MM.1S (cell line): ENCODE results near the gene CHTF8.
"Not testable (repeated sequence)": the region's sequence is repeated elsewhere in the genome, so short reads cannot be mapped to it uniquely, and the experiment has no call there.

Experiments
- DNase-seq: peaks from one replicate; pipeline ENCODE4 v3.0.0-alpha.2; 2015
- H2AFZ ChIP-seq: fragments of 300-600 bp; sonication (generic); 2 replicates; pipeline ENCODE4 v1.6.0; 2016; ENCODE audit warnings: antibody characterized with exemption, low read length
- H3F3A ChIP-seq: fragments of 300-600 bp; sonication (generic); 2 replicates; pipeline ENCODE4 v1.6.1; 2016; ENCODE audit warnings: mild to moderate bottlenecking, antibody characterized with exemption, low read length, moderate library complexity, mixed read lengths; ENCODE audit not compliant: insufficient read depth
- H3K27ac ChIP-seq: fragments of 300-600 bp; sonication (generic); 2 replicates; pipeline ENCODE4 v1.5.1; 2016; ENCODE audit warnings: mild to moderate bottlenecking, low read length
- H3K27me3 ChIP-seq: fragments of 300-600 bp; sonication (generic); replicated peaks from 2 replicates; pipeline ENCODE4 v1.6.0; 2016; ENCODE audit warnings: low read length; ENCODE audit not compliant: insufficient read depth
- H3K36me3 ChIP-seq: fragments of 300-600 bp; sonication (generic); replicated peaks from 2 replicates; pipeline ENCODE4 v1.6.1; 2016; ENCODE audit warnings: mild to moderate bottlenecking, low read length, mixed read lengths; ENCODE audit not compliant: insufficient read depth
- H3K4me1 ChIP-seq: fragments of 300-600 bp; sonication (generic); 2 replicates; pipeline ENCODE4 v1.6.1; 2016; ENCODE audit warnings: low read length, mixed read lengths
- H3K4me2 ChIP-seq: fragments of 300-600 bp; sonication (generic); 2 replicates; pipeline ENCODE4 v1.6.0; 2016; ENCODE audit warnings: low read depth, low read length
- H3K4me3 ChIP-seq: fragments of 300-600 bp; sonication (generic); 2 replicates; pipeline ENCODE4 v1.5.1; 2016; ENCODE audit warnings: low read length, mixed read lengths
- H3K79me2 ChIP-seq: fragments of 300-600 bp; sonication (generic); 2 replicates; pipeline ENCODE4 v1.6.1; 2016; ENCODE audit warnings: mixed run types, low read length, mixed read lengths
- H3K9ac ChIP-seq: fragments of 300-600 bp; sonication (generic); 2 replicates; pipeline ENCODE4 v1.6.1; 2016; ENCODE audit warnings: low read length, mixed read lengths
- H3K9me2 ChIP-seq: fragments of 300-600 bp; sonication (generic); replicated peaks from 2 replicates; pipeline ENCODE4 v1.6.1; 2016; ENCODE audit warnings: mild to moderate bottlenecking, low read length, mixed read lengths; ENCODE audit not compliant: insufficient read depth
- H3K9me3 ChIP-seq: fragments of 300-600 bp; sonication (generic); replicated peaks from 2 replicates; pipeline ENCODE4 v1.6.1; 2016; ENCODE audit warnings: mild to moderate bottlenecking, low read length, mixed read lengths; ENCODE audit not compliant: insufficient read depth
- H4K20me1 ChIP-seq: fragments of 300-600 bp; sonication (generic); 2 replicates; pipeline ENCODE4 v1.6.1; 2016; ENCODE audit warnings: mild to moderate bottlenecking, low read length, moderate library complexity, mixed read lengths; ENCODE audit not compliant: insufficient read depth
- EZH2 ChIP-seq: fragments of 300-600 bp; sonication (generic); optimal IDR thresholded peaks from 2 replicates; pipeline ENCODE3; 2017; ENCODE audit warnings: low read depth, mild to moderate bottlenecking, antibody characterized with exemption, low read length, mixed read lengths
- EZH2phosphoT487 ChIP-seq: fragments of 300-600 bp; sonication (generic); IDR thresholded peaks from 2 replicates; pipeline ENCODE4 v1.6.1; 2018; ENCODE audit warnings: antibody characterized with exemption, low read length
- TF ChIP-seq, protein P1 (sequence below): fragments of 300-600 bp; sonication (generic); IDR thresholded peaks from 2 replicates; pipeline ENCODE4 v1.5.1; 2016; ENCODE audit warnings: antibody characterized with exemption, low read length, mixed read lengths

CHTF8 gene

DNA sequence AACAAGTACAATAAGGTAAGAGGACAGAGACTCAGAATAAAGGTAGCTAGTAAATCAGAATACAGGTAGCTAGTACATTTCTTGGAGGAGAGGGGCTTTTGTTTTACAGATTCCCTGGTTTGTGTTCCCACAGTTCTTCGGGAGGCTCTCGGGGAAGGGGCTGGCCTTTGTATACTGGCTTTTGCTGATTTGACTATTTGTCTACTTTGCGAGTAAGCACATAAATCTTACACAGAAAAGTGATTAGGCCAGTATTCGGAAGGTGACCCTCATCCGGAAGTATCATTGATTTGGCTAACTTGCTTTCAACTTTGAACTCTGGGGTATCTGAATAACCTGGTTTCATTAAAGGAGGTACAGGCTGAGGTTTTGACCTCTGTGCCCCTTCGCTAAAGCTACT is 33.2 kb upstream of the CHTF8 start:
- Histone ChIP-seq H3K9me2 (no peaks in the 10 kb centered on the region), H3K27ac (no peak overlapping the region), H3K9ac (no peak overlapping the region), H3K36me3 (peaks cover 11% of the 10 kb centered on the region; the same call in 1 of the 2 replicates), H3K9me3 (no peaks in the 10 kb centered on the region), H3K4me1 (no peaks in the 10 kb centered on the region), H2AFZ (no peak overlapping the region), H4K20me1 (no peaks in the 10 kb centered on the region), H3F3A (no peaks in the 10 kb centered on the region), H3K4me2 (no peak overlapping the region), H3K79me2 (no peaks in the 10 kb centered on the region), H3K4me3 (no peak overlapping the region), H3K27me3 (no peaks in the 10 kb centered on the region)
- DNase-seq = no peak
- TF ChIP-seq EZH2 (no peak), EZH2phosphoT487 (no peak)

DNA sequence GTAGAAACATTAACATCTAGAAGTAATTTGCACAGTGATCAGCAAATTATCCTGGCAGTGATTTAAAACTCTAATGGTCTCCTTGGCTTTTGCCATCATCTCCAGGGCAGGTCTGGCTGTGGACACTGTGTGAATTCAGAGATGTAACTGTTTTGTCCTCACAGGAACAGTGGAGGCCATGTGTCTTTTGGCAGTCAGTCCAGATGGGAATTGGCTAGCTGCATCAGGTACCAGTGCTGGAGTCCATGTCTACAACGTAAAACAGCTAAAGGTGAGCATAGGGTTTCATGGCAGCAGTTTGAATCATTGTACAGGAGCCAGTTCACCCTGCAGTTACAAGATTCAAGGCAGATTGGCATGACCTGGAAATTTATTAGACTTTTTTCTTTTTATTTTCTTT is 27.8 kb upstream of the CHTF8 start:
- Histone ChIP-seq H3K9me2 (no peaks in the 10 kb centered on the region), H3K36me3 (peaks cover 1% of the 10 kb centered on the region; the same call in 1 of the 2 replicates), H2AFZ (no peak overlapping the region), H3K27ac (no peak overlapping the region), H3K4me2 (no peak overlapping the region), H3K4me3 (no peak overlapping the region), H3K79me2 (no peaks in the 10 kb centered on the region), H3K9me3 (no peaks in the 10 kb centered on the region), H3F3A (no peaks in the 10 kb centered on the region), H3K9ac (no peak overlapping the region), H3K4me1 (no peaks in the 10 kb centered on the region), H3K27me3 (no peaks in the 10 kb centered on the region), H4K20me1 (no peaks in the 10 kb centered on the region)
- no peak for TF ChIP-seq EZH2phosphoT487
- no peak for TF ChIP-seq EZH2
- TF ChIP-seq, protein P1, sequence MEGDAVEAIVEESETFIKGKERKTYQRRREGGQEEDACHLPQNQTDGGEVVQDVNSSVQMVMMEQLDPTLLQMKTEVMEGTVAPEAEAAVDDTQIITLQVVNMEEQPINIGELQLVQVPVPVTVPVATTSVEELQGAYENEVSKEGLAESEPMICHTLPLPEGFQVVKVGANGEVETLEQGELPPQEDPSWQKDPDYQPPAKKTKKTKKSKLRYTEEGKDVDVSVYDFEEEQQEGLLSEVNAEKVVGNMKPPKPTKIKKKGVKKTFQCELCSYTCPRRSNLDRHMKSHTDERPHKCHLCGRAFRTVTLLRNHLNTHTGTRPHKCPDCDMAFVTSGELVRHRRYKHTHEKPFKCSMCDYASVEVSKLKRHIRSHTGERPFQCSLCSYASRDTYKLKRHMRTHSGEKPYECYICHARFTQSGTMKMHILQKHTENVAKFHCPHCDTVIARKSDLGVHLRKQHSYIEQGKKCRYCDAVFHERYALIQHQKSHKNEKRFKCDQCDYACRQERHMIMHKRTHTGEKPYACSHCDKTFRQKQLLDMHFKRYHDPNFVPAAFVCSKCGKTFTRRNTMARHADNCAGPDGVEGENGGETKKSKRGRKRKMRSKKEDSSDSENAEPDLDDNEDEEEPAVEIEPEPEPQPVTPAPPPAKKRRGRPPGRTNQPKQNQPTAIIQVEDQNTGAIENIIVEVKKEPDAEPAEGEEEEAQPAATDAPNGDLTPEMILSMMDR = no peak
- no peak for DNase-seq

DNA sequence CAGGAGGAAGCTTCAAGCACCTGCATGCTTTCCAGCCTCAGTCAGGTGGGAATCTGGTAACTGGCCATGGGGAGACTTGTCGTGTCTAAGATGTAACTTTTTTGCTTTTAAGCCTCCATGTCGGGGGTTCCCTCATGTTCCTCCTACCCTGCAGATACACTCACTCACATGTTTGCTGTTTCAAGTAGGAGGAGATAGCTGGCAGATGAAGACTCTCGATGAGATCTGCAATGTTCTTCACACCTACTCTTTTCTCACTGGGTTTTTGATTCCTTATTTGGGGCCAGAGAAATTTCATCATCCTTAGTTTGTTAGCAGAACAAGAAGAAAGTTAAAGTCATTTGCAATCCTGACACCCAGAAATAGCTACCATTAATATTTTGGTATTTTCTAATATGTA is 24.8 kb upstream of the CHTF8 start:
- H3K36me3 ChIP-seq = no peaks in the 10 kb centered on the region; the same call in 1 of the 2 replicates
- H4K20me1 ChIP-seq = no peaks in the 10 kb centered on the region
- TF ChIP-seq, protein P1 = no peak
- TF ChIP-seq EZH2 (no peak), EZH2phosphoT487 (no peak)
- no peak overlapping the region for H2AFZ ChIP-seq
- H3K4me3 ChIP-seq = no peak overlapping the region
- no peaks in the 10 kb centered on the region for H3K27me3 ChIP-seq
- no peak overlapping the region for H3K4me2 ChIP-seq
- H3K9me3 ChIP-seq = no peaks in the 10 kb centered on the region
- H3K9ac ChIP-seq = no peak overlapping the region
- no peaks in the 10 kb centered on the region for H3F3A ChIP-seq
- H3K27ac ChIP-seq = no peak overlapping the region
- no peaks in the 10 kb centered on the region for H3K9me2 ChIP-seq
- no peak for DNase-seq
- H3K4me1 ChIP-seq = no peaks in the 10 kb centered on the region
- H3K79me2 ChIP-seq = no peaks in the 10 kb centered on the region

DNA sequence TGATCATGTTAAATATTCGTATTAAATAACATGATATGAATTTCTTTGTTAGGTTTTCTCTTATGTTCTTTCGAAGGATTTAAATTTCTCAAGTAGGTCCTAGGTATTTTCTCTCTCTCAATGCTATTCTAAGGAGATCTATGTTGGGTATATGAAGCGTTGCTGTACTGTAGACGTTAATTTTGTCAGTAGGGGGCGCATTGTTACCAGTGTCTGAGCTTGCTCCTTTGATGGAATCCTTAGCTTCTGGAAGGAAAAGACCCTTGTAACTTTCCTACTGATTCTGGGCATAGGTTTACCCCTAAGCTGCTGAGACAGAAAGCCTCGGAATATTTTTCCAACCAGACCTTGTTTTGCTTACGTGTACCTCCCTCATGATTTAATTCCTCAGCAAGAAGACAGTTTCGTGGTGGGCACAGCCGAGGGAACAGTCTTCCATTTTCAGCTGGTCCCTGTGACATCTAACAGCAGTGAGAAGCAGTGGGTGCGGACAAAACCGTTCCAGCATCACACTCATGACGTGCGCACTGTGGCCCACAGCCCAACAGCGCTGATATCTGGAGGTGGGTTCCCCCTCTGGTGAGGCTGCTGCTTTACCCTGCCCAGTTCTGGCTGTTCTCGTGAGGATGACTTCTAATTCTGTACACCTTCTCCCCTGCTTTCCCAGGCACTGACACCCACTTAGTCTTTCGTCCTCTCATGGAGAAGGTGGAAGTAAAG is 17.9 kb upstream of the CHTF8 start:
- no peak overlapping the region for H2AFZ ChIP-seq
- H3F3A ChIP-seq = no peaks in the 10 kb centered on the region
- H3K9ac ChIP-seq = no peak overlapping the region
- H3K9me3 ChIP-seq = no peaks in the 10 kb centered on the region
- DNase-seq = peak; percentile 58
- peaks cover 3% of the 10 kb centered on the region; the same call in 1 of the 2 replicates for H3K36me3 ChIP-seq
- no peaks in the 10 kb centered on the region for H4K20me1 ChIP-seq
- H3K27ac ChIP-seq = no peak overlapping the region
- no peaks in the 10 kb centered on the region for H3K9me2 ChIP-seq
- no peak overlapping the region for H3K4me3 ChIP-seq
- H3K4me2 ChIP-seq = no peak overlapping the region
- no peaks in the 10 kb centered on the region for H3K27me3 ChIP-seq
- no peak for TF ChIP-seq EZH2phosphoT487
- TF ChIP-seq, protein P1 = peak; percentile 75
- H3K4me1 ChIP-seq = no peaks in the 10 kb centered on the region
- peaks cover 26% of the 10 kb centered on the region for H3K79me2 ChIP-seq

DNA sequence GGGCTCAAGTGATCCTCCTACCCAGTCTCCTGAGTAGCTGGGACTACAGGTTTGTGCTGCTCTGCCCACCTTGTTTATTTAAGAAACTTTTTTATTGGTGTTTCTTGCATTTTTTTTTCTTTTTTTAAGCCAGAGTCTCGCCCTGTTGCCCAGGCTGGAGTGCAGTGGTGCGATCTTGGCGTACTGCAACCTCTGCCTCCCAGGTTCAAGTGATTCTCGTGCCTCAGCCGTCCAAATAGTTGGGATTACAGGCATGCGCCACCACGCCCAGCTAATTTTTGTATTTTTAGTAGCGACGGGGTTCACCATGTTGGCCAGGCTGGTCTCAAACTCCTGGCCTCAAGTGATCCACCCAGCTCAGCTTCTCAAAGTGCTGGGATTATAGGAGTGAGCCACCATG is 17.2 kb upstream of the CHTF8 start:
- not testable (repeated sequence) for H3K27ac ChIP-seq, H3K4me3 ChIP-seq, H3K36me3 ChIP-seq, H2AFZ ChIP-seq, H3K4me2 ChIP-seq, H3F3A ChIP-seq, H3K27me3 ChIP-seq, H3K9ac ChIP-seq, H3K9me3 ChIP-seq, H3K4me1 ChIP-seq, H4K20me1 ChIP-seq, H3K9me2 ChIP-seq, DNase-seq
- H3K79me2 ChIP-seq = peaks cover 26% of the 10 kb centered on the region
